Right renal pelvis (tissue), 4 donors: Measurements from ENCODE around the gene RAI2. TPM values are rescaled to one million over a fixed set of nuclear protein-coding genes. Genes with fewer than 3 reads are reported as not detected.
"Not testable (repeated sequence)": the region's sequence is repeated elsewhere in the genome, so short reads cannot be mapped to it uniquely, and the experiment has no call there.

Experiments
- DNase-seq, 4 donors: peaks; one replicate each; pipeline ENCODE4 v3.0.0-alpha.2; 2013; ENCODE audit warnings: low read depth in 4 of 4, low spot score in 3 of 4, missing footprints in 1 of 4
- polyA plus RNA-seq, 4 donors: library from polyadenylated mRNA; unstranded; fragments of 120-200 nt; gene quantifications; one replicate each; pipeline ENCODE4 v1.2.1, GENCODE V29; 2013; ENCODE audit not compliant: insufficient read length in 4 of 4

The RAI2 gene
- polyA plus RNA-seq, 4 donors = 11.8 to 15.1 (median 14.8) TPM

- peak in 3 of 4 donors; percentile 7 to 12 (median 8) for DNase-seq
Observed at GRCh38 chrX:17788439-17788838, 72.7 kb downstream of the RAI2 start.

GRCh38 chrX:17787557-17787956 is 73.5 kb downstream of the RAI2 start:
- no peak for DNase-seq

GRCh38 chrX:17786554-17787347 is 74.3 kb downstream of the RAI2 start:
- DNase-seq = not testable (repeated sequence)

GRCh38 chrX:17779434-17779833 is 81.7 kb downstream of the RAI2 start:
- DNase-seq = no peak

GRCh38 chrX:17778997-17779396 is 82.1 kb downstream of the RAI2 start:
- no peak for DNase-seq

GRCh38 chrX:17774053-17774452 is 87.0 kb downstream of the RAI2 start:
- DNase-seq = no peak

GRCh38 chrX:17773221-17773876 is 87.7 kb downstream of the RAI2 start:
- no peak for DNase-seq

- no peak for DNase-seq
Observed at GRCh38 chrX:17769701-17770269, 91.3 kb downstream of the RAI2 start.

GRCh38 chrX:17768997-17769396 is 92.1 kb downstream of the RAI2 start:
- DNase-seq = no peak

GRCh38 chrX:17767734-17768133 is 93.4 kb downstream of the RAI2 start:
- no peak for DNase-seq

GRCh38 chrX:17759990-17760389 is 101.1 kb downstream of the RAI2 start:
- DNase-seq = no peak

GRCh38 chrX:17758382-17758781 is 102.7 kb downstream of the RAI2 start:
- DNase-seq = no peak

GRCh38 chrX:17750436-17750835 is 110.7 kb downstream of the RAI2 start:
- no peak for DNase-seq

Other genes starting within 250 kb of the RAI2 start
- 10 to 100 TPM; 19.3 to 24.5 (median 22.0) TPM for gene SCML1, start 123.8 kb downstream of the RAI2 start, polyA plus RNA-seq